Upper lobe of left lung (tissue), 6 donors: ENCODE results near the gene BTLA. TPM values are rescaled to one million over a fixed set of nuclear protein-coding genes. Genes with fewer than 3 reads are reported as not detected.

ENCODE experiments used
- ATAC-seq, 2 donors: fragments of 200-7000 bp; cut with Tn5 transposase; one replicate each; pipeline ENCODE4 v1.9.1; 2022; ENCODE audit warnings: mild to moderate bottlenecking in 2 of 2, moderate library complexity in 2 of 2; ENCODE audit not compliant: low FRiP score in 2 of 2
- DNase-seq, 2 donors: peaks; one replicate each; pipeline ENCODE4 v3.0.0-alpha.2; 2019 to 2020
- H3K27ac ChIP-seq, 4 donors: fragments of 200-600 bp; sonication (generic); one replicate each; pipeline ENCODE4 v1.5.1; 2016 to 2019
- H3K27me3 ChIP-seq, 4 donors: fragments of 200-600 bp; sonication (generic); one replicate each; pipeline ENCODE4 v1.5.1; 2017 to 2019
- H3K36me3 ChIP-seq, 4 donors: fragments of 200-600 bp; sonication (generic); one replicate each; pipeline ENCODE4 v1.5.1; 2016 to 2019
- H3K4me1 ChIP-seq, 4 donors: fragments of 200-600 bp; sonication (generic); one replicate each; pipeline ENCODE4 v1.5.1; 2018 to 2019
- H3K4me3 ChIP-seq, 4 donors: fragments of 200-600 bp; sonication (generic); one replicate each; pipeline ENCODE4 v1.5.1; 2017 to 2019; ENCODE audit warnings: mild to moderate bottlenecking in 2 of 4, moderate library complexity in 1 of 4
- H3K9me3 ChIP-seq, 4 donors: fragments of 200-600 bp; sonication (generic); one replicate each; pipeline ENCODE4 v1.5.1; 2018 to 2019
- EP300 ChIP-seq, 4 donors: sonication (generic); formaldehyde crosslinking; IDR thresholded peaks; one replicate each; pipeline ENCODE4 v1.5.1; 2017; ENCODE audit warnings: antibody characterized with exemption in 4 of 4, control low read depth in 2 of 4
- POLR2A ChIP-seq, 4 donors: fragments of 450-650 bp; IDR thresholded peaks; one replicate each; pipeline ENCODE4 v1.5.1; 2016 to 2017; ENCODE audit warnings: antibody characterized with exemption in 4 of 4, mild to moderate bottlenecking in 2 of 4
- POLR2AphosphoS5 ChIP-seq, 2 donors: sonication (generic); formaldehyde crosslinking; IDR thresholded peaks; one replicate each; pipeline ENCODE4 v1.5.1; 2017; ENCODE audit warnings: antibody characterized with exemption in 2 of 2
- WGBS, 2 donors: methylation state at CpG; one replicate each; pipeline ENCODE4 v1.1.5; 2017 to 2018; 5-methylcytosine and 5-hydroxymethylcytosine counted together
- total RNA-seq, 6 donors: library from RNA; depleted of rRNA in 4 of 6; stranded (reverse); fragments of >200 nt in 4 of 6; gene quantifications; one replicate each; pipeline versions ENCODE4 v1.1.0 to v1.2.1, GENCODE V29; 2016 to 2021
- TF ChIP-seq, protein P1 (sequence below), 6 experiments: fragments of 450-650 bp in 4 of 6; fragments of 200-600 bp in 2 of 6; sonication (generic) in 2 of 6; IDR thresholded peaks; one replicate each; pipeline ENCODE4 v1.5.1; 2016 to 2019; ENCODE audit warnings: antibody characterized with exemption in 6 of 6
- donor health status: DM: no; HTN: no; CAD: no; lungs with moderate emphysema.
- donor health status: DM: no; HTN: yes; CAD: no; lungs with severe emphysema.

BTLA gene
- total RNA-seq = 10 to 100 TPM in 1 of 6 donors, 1 to 10 TPM in 4, not detected in 1; 1.0 to 11.3 (median 1.0) TPM

DNA sequence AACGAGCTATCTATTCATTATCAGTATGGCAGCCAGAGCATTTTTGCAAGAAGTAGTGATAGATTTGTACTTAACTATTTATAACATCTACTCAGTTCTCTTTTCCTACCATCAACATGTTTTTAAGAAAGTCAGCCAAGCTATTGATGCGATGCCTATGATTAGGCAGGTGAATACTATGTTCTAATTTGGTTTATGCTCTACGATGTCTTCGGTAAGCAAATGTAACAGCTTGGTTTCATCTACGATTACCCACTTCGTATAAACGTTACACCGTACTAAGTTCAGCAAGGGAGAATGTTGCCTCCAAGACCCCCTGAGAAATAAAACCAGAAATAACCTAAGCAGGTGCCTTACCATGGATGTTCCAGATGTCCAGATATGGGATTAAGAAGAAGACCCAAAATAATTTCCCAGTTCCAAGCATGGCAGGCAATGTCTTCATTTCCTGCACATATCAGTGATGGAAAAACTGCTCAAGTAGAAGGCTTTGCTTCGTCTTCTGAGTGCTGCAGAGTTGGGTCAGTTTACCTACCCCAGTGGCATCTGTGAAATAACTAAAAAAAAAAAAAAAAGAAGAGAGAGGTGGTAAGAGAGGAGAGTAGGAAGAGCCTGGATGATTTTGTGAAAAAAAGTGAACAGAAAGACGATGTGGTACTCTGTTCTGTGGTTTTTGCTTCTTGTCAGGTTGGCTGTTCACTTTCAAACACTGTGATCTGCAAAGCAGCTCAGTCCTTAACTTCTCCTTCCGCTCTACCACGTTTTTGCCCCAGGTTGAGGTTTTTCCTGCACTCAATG, at the start of gene BTLA:
Gene BTLA (minus strand): TSS at position 559 of the 798 bp plus-strand sequence. CDS start 114 bp downstream, at position 445.
- Histone ChIP-seq H3K4me3 (no peak within 1 kb of the TSS), H3K36me3 (no peaks in the 10 kb centered on the region), H3K4me1 (no peaks in the 10 kb centered on the region), H3K27ac (no peak within 1 kb of the TSS), H3K27me3 (no peaks in the 10 kb centered on the region), H3K9me3 (no peaks in the 10 kb centered on the region)
- DNase-seq (no peak), ATAC-seq (no peak)
- WGBS, 2 donors = 78 to 84% methylated on average over 12 of the region's 12 CpGs
- TF ChIP-seq POLR2AphosphoS5 (IDR thresholded peaks at IDR 0.05) (no peak), EP300 (IDR thresholded peaks at IDR 0.05) (no peak), POLR2A (IDR thresholded peaks at IDR 0.05) (no peak)
- TF ChIP-seq, protein P1, sequence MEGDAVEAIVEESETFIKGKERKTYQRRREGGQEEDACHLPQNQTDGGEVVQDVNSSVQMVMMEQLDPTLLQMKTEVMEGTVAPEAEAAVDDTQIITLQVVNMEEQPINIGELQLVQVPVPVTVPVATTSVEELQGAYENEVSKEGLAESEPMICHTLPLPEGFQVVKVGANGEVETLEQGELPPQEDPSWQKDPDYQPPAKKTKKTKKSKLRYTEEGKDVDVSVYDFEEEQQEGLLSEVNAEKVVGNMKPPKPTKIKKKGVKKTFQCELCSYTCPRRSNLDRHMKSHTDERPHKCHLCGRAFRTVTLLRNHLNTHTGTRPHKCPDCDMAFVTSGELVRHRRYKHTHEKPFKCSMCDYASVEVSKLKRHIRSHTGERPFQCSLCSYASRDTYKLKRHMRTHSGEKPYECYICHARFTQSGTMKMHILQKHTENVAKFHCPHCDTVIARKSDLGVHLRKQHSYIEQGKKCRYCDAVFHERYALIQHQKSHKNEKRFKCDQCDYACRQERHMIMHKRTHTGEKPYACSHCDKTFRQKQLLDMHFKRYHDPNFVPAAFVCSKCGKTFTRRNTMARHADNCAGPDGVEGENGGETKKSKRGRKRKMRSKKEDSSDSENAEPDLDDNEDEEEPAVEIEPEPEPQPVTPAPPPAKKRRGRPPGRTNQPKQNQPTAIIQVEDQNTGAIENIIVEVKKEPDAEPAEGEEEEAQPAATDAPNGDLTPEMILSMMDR (IDR thresholded peaks at IDR 0.05) = no peak

GRCh38 chr3:112546216-112546759, 47.0 kb upstream of the BTLA start:
- peaks cover 15 to 64% (median 22%) of the 10 kb centered on the region in 4 donors for H3K36me3 ChIP-seq
- no peaks in the 10 kb centered on the region for H3K9me3 ChIP-seq
- DNase-seq (no peak), ATAC-seq (no peak)
- TF ChIP-seq EP300 (IDR thresholded peaks at IDR 0.05) (no peak), POLR2AphosphoS5 (IDR thresholded peaks at IDR 0.05) (no peak), POLR2A (IDR thresholded peaks at IDR 0.05) (no peak)
- TF ChIP-seq, protein P1 (IDR thresholded peaks at IDR 0.05) = no peak
- no peak overlapping the region for H3K4me3 ChIP-seq
- WGBS, 2 donors = 83 to 86% methylated on average over 5 of the region's 5 CpGs
- no peaks in the 10 kb centered on the region for H3K27me3 ChIP-seq
- H3K27ac ChIP-seq = no peak overlapping the region
- H3K4me1 ChIP-seq = no peaks in the 10 kb centered on the region

DNA sequence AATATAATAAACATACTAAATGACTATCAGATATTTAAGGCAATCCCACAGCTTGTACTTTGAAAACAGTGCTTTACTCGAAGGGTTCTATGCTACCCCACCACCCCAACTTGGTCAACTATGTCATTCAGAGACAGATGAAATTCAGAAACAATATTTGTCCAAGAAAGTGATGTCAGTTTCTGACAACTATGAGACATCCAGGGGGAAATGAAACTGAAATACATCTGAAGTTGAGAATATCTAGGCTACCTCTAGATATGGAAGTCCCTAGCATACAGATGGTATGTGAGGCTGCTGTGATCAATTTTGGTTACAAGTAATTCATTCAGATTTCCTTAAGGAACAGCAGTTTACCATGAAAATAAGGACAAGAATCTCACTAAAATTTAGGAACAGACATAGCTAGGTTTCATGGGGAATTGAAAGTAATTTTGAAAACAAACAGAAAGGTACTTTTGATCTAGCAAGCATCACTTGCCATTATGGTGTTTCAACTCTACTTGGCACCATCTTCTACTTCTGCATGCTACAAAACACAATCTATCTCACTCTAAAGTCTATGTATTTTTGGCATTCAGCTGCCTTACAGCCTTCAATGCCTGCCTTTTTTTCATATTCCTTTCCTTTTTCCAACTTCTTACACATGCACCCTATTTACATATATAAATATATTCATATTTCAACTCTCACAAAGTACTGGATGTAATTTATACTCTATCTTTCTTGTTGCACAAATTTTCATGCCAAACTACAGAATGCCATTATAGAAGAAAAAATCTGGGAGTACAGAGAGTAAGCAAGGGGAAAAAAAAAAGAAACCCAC, 40.8 kb upstream of the BTLA start:
- Histone ChIP-seq H3K4me1 (no peaks in the 10 kb centered on the region), H3K36me3 (peaks cover 5 to 70% (median 16%) of the 10 kb centered on the region in 4 donors), H3K27ac (no peak overlapping the region), H3K27me3 (no peaks in the 10 kb centered on the region), H3K9me3 (no peaks in the 10 kb centered on the region), H3K4me3 (no peak overlapping the region)
- ATAC-seq (no peak), DNase-seq (no peak)
- TF ChIP-seq EP300 (IDR thresholded peaks at IDR 0.05) = no peak
- no peak for TF ChIP-seq POLR2AphosphoS5 (IDR thresholded peaks at IDR 0.05)
- TF ChIP-seq POLR2A (IDR thresholded peaks at IDR 0.05) = no peak
- TF ChIP-seq, protein P1 (IDR thresholded peaks at IDR 0.05) = no peak
- WGBS, 2 donors = 97% methylated on average over 1 of the region's 1 CpG

DNA sequence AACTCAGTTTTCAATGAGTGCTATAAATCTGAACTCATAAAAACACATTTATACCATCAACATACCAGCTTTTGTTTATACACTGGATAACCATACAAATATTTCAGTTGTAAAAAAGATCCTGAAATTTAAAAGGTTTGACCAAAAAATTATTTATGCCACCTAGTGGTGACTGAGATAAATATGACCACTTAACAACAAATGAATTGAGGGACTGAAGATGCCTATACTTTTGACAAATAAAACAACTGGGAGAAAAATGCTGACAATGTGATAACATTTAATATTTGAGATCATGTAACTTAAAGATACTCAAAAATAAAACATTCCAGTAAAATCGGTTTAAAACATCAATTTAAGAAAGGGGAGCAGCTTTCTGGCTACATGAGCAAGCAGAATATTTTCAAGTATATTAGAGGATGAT, 32.1 kb upstream of the BTLA start:
- Histone ChIP-seq H3K36me3 (peaks cover 13 to 78% (median 27%) of the 10 kb centered on the region in 4 donors), H3K27me3 (no peaks in the 10 kb centered on the region), H3K4me1 (no peaks in the 10 kb centered on the region), H3K4me3 (no peak overlapping the region), H3K9me3 (no peaks in the 10 kb centered on the region), H3K27ac (no peak overlapping the region)
- ATAC-seq (peak in 1 of 2 donors; percentile 56), DNase-seq (no peak)
- no peak for TF ChIP-seq EP300 (IDR thresholded peaks at IDR 0.05)
- TF ChIP-seq, protein P1 (IDR thresholded peaks at IDR 0.05) = peak in 5 of 6 experiments; percentile 33 to 53 (median 47)
- 2 to 7% methylated on average over 1 of the region's 1 CpG for WGBS, 2 donors
